Calu3 (cell line): ENCODE data around the gene SH2D4B. TPM values are rescaled to one million over a fixed set of nuclear protein-coding genes. Genes with fewer than 3 reads are reported as not detected.

Source experiments
- BruUV-seq: library from RNA; stranded (reverse); fragments of 400-500 nt; replicated peaks from 2 replicates; lab custom pipeline; 2021; lab: Mats Ljungman, UMichigan
- CTCF ChIA-PET: fragments of 300-600 bp; sonication (Branson Sonifier 250); formaldehyde crosslinking; loops from one replicate; lab custom pipeline; 2022; ENCODE audit warnings: antibody characterized with exemption; lab: Charles Lee
- DNase-seq: peaks from one replicate; pipeline ENCODE4 v3.0.0; 2022
- H3K27ac Mint-ChIP-seq: one replicate; pipeline ENCODE4 v1.8.0; 2022; ENCODE audit warnings: mixed read lengths; ENCODE audit not compliant: unreplicated experiment
- H3K27me3 Mint-ChIP-seq: one replicate; pipeline ENCODE4 v1.8.0; 2022; ENCODE audit warnings: mixed read lengths; ENCODE audit not compliant: unreplicated experiment
- H3K36me3 Mint-ChIP-seq: one replicate; pipeline ENCODE4 v1.8.0; 2022; ENCODE audit warnings: mild to moderate bottlenecking, moderate library complexity, mixed read lengths; ENCODE audit not compliant: insufficient read depth, unreplicated experiment
- H3K4me1 Mint-ChIP-seq: one replicate; pipeline ENCODE4 v1.8.0; 2022; ENCODE audit warnings: mild to moderate bottlenecking, low read depth, mixed read lengths; ENCODE audit not compliant: unreplicated experiment
- H3K4me3 Mint-ChIP-seq: one replicate; pipeline ENCODE4 v1.8.0; 2022; ENCODE audit warnings: mild to moderate bottlenecking, low read depth, moderate library complexity, mixed read lengths; ENCODE audit not compliant: unreplicated experiment
- H3K9me3 Mint-ChIP-seq: one replicate; pipeline ENCODE4 v1.8.0; 2022; ENCODE audit warnings: low read depth, mixed read lengths; ENCODE audit not compliant: unreplicated experiment
- intact Hi-C: fragments of 100-400 bp; cut with micrococcal nuclease; formaldehyde crosslinking; loops from one replicate; pipeline ENCODE4 v1.10.0; 2022; ENCODE audit not compliant: unreplicated experiment
- total RNA-seq: library from RNA; stranded (reverse); gene quantifications from 2 replicates; pipeline ENCODE4 v1.2.3, GENCODE V29; 2022
- TF ChIP-seq, protein P1 (sequence below): fragments of 200-600 bp; IDR thresholded peaks from one replicate; pipeline ENCODE4 v1.8.0; 2022; ENCODE audit warnings: antibody characterized with exemption; ENCODE audit not compliant: unreplicated experiment

The SH2D4B gene
- total RNA-seq, 1 experiment from 2014 or later, result not detected

DNA sequence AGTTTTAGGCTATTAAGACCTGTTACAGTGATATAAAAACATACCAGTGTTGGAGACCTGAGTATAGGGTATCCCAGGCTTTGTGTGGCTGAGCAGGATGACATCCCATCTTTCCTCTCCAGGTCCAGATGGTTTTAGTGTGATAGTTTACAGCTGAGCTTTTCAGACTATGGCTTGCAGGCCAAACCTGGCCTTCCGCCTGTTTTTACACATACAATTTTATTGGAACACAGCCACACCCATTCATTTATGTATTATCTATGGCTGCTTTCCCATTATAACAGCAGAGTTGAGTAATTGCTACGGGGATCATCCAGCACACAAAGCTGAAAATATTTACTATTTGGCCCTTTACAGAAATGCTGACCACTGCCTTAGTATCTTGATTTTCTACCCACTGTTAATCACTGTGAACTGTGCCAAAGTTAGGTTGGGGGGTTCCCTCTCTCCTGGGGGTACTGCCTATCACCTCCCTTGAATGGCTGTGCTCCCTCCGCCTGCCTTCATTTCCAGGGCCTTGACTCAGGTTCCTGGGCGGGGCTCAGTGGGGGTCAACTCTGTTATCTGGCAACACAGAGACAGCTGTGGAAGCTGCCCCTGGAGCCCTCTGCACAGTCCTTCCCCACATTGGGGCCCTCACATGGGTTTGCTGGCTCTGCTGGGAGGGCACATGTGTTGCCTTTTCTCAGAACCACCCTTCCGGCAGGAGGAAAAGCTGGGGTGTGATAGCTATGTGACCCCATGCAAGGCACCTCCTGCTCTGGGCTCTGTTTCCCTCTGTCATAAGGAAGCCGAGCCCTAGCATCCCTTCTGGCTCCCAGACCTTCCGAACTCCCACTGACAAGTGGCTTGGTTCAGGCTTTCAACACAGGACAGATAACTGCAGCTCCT is 40.3 kb upstream of the SH2D4B start:
- CTCF ChIA-PET, result interaction anchor here (0.6 to 2.0 kb wide), 4 partner anchors 37 to 90 kb away, joined by 3 to 9 read pairs (median 6); partner anchors contain the start of gene PRXL2A
- Mint-ChIP-seq H3K4me3 (no peak overlapping the region), H3K27me3 (no peaks in the 10 kb centered on the region), H3K4me1 (peaks cover 87% of the 10 kb centered on the region), H3K27ac (no peak overlapping the region), H3K36me3 (peaks cover 13% of the 10 kb centered on the region), H3K9me3 (no peaks in the 10 kb centered on the region)
- intact Hi-C loops, result no loop called here
- no peak for DNase-seq
- TF ChIP-seq, protein P1, sequence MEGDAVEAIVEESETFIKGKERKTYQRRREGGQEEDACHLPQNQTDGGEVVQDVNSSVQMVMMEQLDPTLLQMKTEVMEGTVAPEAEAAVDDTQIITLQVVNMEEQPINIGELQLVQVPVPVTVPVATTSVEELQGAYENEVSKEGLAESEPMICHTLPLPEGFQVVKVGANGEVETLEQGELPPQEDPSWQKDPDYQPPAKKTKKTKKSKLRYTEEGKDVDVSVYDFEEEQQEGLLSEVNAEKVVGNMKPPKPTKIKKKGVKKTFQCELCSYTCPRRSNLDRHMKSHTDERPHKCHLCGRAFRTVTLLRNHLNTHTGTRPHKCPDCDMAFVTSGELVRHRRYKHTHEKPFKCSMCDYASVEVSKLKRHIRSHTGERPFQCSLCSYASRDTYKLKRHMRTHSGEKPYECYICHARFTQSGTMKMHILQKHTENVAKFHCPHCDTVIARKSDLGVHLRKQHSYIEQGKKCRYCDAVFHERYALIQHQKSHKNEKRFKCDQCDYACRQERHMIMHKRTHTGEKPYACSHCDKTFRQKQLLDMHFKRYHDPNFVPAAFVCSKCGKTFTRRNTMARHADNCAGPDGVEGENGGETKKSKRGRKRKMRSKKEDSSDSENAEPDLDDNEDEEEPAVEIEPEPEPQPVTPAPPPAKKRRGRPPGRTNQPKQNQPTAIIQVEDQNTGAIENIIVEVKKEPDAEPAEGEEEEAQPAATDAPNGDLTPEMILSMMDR, result no peak
- BruUV-seq, result no TSS peak

DNA sequence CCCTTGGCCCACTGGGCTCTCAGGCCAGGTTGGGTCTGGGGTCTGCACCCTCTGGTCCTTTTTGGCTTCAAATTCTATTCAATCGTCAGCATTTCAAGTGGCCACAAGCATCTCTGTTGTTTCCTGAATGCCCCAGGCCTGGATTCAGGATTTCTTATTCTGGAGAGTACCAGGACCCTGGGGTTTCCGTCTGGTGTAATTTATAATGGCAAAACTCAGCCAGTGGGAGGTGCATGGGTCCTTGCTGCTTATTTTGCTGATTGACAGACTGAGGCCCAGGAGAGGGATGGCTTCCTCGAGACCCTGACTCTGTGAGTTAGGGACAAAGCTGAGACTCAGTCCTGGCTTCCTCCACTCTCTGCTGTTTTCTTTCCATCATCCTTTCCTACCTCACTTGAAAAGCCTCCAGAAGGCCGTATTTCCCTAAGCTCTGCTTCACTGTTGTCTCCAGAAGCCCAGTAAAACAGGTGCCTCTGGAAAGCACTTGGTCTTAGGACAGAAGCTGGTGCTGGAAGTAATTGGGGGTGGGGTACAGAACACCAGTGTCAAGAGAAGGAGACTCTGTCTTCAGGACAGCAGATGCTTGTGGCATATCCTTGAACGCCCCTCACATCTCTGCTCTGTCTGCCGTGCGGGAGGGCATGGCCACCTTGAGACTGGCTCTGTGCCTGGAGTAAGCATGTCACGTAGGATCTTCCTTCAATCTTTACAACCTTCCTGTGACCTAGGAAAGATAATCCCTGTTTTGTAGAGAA is 39.4 kb upstream of the SH2D4B start:
- DNase-seq, result no peak
- TF ChIP-seq, protein P1, result no peak
- CTCF ChIA-PET, result interaction anchor here (0.6 to 2.0 kb wide), 8 partner anchors 11 to 115 kb away, joined by 3 to 9 read pairs (median 4); partner anchors contain the start of gene PRXL2A
- Mint-ChIP-seq H3K4me1 (peaks cover 93% of the 10 kb centered on the region), H3K9me3 (no peaks in the 10 kb centered on the region), H3K27me3 (no peaks in the 10 kb centered on the region), H3K36me3 (peaks cover 17% of the 10 kb centered on the region), H3K4me3 (no peak overlapping the region), H3K27ac (peak overlapping the region; percentile 57)
- no TSS peak for BruUV-seq
- intact Hi-C loops, result no loop called here

DNA sequence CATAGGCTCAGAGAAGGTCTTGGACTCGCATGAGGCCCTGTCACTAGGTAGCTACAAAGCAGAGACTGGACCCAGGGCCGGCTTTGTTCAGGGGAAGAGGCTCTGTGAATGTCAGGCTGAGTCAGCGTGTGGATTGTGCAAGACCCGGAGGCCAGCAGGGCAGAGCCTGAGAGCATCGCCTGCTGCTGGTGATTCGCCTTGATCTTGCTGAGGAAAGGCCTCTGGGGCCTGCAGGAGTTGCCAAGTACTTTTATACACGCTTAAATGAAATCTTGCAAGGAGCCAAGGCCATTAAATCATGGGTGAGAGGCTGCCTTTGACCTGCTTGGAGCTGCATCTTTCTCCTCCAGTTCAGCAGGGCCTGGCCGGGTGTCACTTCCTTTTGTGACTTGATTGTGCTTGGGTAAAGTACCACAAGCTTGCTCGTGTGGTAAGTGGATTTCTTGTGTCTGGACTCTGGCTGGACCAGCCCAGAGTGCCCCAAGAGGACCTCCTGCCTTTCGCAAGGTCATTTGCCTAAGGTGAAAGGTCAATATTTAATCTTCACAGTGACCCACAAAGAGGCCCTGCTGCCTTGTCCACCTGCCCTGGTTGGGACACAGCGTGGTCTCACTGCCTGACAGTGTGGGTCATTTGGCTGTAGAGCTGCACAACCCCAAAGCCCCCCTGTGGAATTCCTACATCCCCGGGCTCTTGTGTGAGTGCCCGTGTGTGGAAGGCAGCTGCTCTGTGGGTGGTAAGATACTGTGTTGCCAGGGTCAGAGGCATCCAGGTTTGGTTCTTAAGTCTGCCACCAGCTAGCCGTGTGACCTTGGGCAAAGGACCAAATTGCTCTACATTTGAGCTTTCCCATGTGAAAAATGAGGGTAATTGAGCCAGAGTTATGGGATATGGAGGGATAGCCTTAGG is 38.6 kb upstream of the SH2D4B start:
- peak overlapping the region; percentile 57 for H3K27ac Mint-ChIP-seq
- BruUV-seq, result no TSS peak
- no peaks in the 10 kb centered on the region for H3K9me3 Mint-ChIP-seq
- H3K4me3 Mint-ChIP-seq, result no peak overlapping the region
- CTCF ChIA-PET, result interaction anchor here (0.6 to 2.0 kb wide), 9 partner anchors 10 to 116 kb away, joined by 3 to 9 read pairs (median 4); partner anchors contain the start of gene PRXL2A
- intact Hi-C loops, result no loop called here
- no peaks in the 10 kb centered on the region for H3K27me3 Mint-ChIP-seq
- TF ChIP-seq, protein P1, result no peak
- DNase-seq, result peak; percentile 83
- peaks cover 93% of the 10 kb centered on the region for H3K4me1 Mint-ChIP-seq
- H3K36me3 Mint-ChIP-seq, result peaks cover 17% of the 10 kb centered on the region
